Measurements from ENCODE around the gene EEF1E1.

The EEF1E1 gene

DNA sequence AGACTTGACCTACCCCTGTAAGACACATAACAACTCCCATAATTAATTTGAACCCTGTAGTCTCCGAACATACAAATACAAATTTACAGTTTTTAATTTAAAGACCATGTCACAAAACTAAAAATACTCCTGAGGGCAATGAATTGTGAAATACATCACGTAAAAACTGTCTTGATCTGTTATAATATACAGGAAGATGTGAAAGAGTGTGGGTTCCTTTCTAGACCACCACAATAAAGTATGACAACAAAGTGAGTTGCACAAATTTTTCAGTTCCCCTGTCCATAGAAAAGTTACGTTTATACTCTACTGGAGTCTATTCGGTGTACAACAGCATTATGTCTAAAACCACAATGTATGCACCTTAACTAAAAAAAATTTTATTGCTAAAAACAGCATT lies 27.2 kb downstream of the EEF1E1 start:
- Histone ChIP-seq H3K27me3 (ENCODE audit: control insufficient read depth, insufficient read depth, low read length) (no peaks in the 10 kb centered on the region), H3K9ac (ENCODE audit: low read length) (no peak overlapping the region), H3K4me1 (ENCODE audit: control insufficient read depth, insufficient read depth, low read length) (no peaks in the 10 kb centered on the region), H3K4me3 (ENCODE audit: low read depth, low read length) (no peak overlapping the region), H3K36me3 (ENCODE audit: control insufficient read depth, insufficient read depth, low read length) (peaks cover 12% of the 10 kb centered on the region; the same call in 1 of the 2 replicates), H3K9me3 (ENCODE audit: control insufficient read depth, insufficient read depth, low read depth, low read length) (no peaks in the 10 kb centered on the region), H3K27ac (ENCODE audit: low read depth, low read length) (no peak overlapping the region)

DNA sequence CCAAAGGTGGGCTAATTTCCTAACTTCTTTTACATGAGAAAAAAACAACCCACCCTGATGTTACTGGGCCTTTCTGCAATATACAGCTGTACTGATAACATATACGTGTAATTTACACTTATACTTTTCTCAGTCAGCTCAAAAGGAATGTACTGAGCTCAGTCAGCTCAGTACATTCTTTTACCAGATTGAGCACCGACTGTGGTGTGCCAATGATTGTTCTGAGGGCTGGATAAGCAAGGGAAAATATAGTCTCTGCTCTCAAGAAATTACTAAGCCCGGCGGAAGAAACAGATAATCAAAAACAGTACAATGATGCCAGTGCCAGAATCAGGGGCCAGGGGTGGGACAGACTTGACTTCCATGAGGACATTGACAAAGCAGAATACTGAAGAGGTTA lies 28.1 kb downstream of the EEF1E1 start:
- H3K4me1 ChIP-seq (ENCODE audit: control insufficient read depth, insufficient read depth, low read length) = no peaks in the 10 kb centered on the region
- H3K4me3 ChIP-seq (ENCODE audit: low read depth, low read length) = no peak overlapping the region
- no peak overlapping the region for H3K9ac ChIP-seq (ENCODE audit: low read length)
- no peaks in the 10 kb centered on the region for H3K27me3 ChIP-seq (ENCODE audit: control insufficient read depth, insufficient read depth, low read length)
- no peak overlapping the region for H3K27ac ChIP-seq (ENCODE audit: low read depth, low read length)
- H3K36me3 ChIP-seq (ENCODE audit: control insufficient read depth, insufficient read depth, low read length) = 0 out of 2 replicates have a peak, but pooled peaks cover 3% of the 10 kb centered on the region
- H3K9me3 ChIP-seq (ENCODE audit: control insufficient read depth, insufficient read depth, low read depth, low read length) = no peaks in the 10 kb centered on the region

DNA sequence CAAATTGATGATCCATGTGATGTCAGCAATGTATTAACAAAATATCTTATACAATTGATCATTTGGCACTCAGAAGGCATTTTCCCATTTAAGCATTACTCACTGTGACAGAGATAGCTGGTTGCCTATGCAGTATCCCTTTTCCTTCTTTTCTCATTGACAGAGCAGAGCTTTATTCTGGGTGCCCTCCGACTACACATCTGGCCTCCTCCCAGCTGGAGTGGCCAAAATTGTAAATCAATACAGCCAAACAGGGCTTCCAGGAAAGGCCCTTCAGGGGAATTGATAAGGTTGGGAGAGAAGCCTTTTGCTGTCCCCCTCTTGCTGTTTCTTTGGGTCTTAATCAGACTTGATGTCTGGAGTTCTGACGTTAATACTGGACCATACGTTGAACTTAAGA lies 28.6 kb downstream of the EEF1E1 start:
- Histone ChIP-seq H3K36me3 (ENCODE audit: control insufficient read depth, insufficient read depth, low read length) (0 out of 2 replicates have a peak, but pooled peaks cover 3% of the 10 kb centered on the region), H3K27ac (ENCODE audit: low read depth, low read length) (no peak overlapping the region), H3K4me3 (ENCODE audit: low read depth, low read length) (no peak overlapping the region), H3K9me3 (ENCODE audit: control insufficient read depth, insufficient read depth, low read depth, low read length) (no peaks in the 10 kb centered on the region), H3K27me3 (ENCODE audit: control insufficient read depth, insufficient read depth, low read length) (no peaks in the 10 kb centered on the region), H3K4me1 (ENCODE audit: control insufficient read depth, insufficient read depth, low read length) (no peaks in the 10 kb centered on the region), H3K9ac (ENCODE audit: low read length) (no peak overlapping the region)

DNA sequence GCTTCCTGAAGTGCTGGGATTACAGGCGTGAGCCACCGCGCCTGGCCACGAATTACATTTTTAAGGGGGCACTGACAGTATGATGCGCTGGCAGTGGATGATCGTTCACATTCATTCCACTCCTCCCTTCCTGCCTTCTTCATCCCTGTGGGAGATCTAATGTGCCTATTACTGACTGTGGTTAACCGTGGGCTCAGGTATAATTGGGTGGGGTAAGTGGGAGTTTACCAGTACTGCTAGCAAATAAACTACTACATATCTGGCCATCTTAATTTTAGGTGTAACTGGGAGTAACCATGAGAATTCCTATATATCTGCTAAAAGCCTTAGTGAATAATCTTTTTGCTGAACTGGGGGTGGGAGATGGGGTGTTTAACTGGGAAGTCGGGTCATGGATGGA lies 31.6 kb downstream of the EEF1E1 start:
- no peaks in the 10 kb centered on the region for H3K27me3 ChIP-seq (ENCODE audit: control insufficient read depth, insufficient read depth, low read length)
- no peak overlapping the region for H3K4me3 ChIP-seq (ENCODE audit: low read depth, low read length)
- no peaks in the 10 kb centered on the region for H3K9me3 ChIP-seq (ENCODE audit: control insufficient read depth, insufficient read depth, low read depth, low read length)
- H3K27ac ChIP-seq (ENCODE audit: low read depth, low read length) = no peak overlapping the region
- no peaks in the 10 kb centered on the region for H3K4me1 ChIP-seq (ENCODE audit: control insufficient read depth, insufficient read depth, low read length)
- H3K36me3 ChIP-seq (ENCODE audit: control insufficient read depth, insufficient read depth, low read length) = no peaks in the 10 kb centered on the region
- no peak overlapping the region for H3K9ac ChIP-seq (ENCODE audit: low read length)

DNA sequence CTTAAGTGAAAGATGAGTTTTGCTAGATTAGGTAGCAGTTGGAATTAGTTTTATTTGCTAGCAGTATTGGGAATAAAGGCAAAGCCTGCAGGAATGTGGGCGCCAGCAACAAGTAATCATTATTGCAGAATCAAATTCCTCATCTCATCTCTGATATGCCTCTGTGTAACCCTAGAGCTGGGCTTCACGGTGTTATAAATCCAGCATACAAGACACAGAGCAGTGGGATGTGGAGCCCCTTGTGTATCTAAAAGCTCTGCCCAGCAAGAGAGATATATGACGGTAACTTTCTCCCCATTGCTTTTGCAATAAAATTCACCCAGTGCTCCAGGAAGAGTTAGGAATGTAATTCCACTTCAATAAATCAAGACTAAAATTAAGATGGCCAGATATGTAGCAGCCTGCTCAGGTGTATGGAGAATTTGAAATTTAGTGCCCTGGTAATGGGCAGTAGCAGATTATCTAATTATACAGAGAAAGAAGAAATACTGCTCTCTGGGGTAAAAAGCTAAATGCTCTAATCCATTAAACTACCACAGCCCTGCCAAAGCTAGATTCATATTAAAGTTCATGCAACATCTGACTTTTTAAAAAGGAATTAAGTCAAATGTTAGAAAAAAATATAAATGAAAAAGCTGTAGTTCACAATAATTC lies 32.6 kb downstream of the EEF1E1 start:
- Histone ChIP-seq H3K27me3 (ENCODE audit: control insufficient read depth, insufficient read depth, low read length) (no peaks in the 10 kb centered on the region), H3K4me1 (ENCODE audit: control insufficient read depth, insufficient read depth, low read length) (peaks cover 9% of the 10 kb centered on the region), H3K9ac (ENCODE audit: low read length) (no peak overlapping the region), H3K27ac (ENCODE audit: low read depth, low read length) (no peak overlapping the region), H3K36me3 (ENCODE audit: control insufficient read depth, insufficient read depth, low read length) (no peaks in the 10 kb centered on the region), H3K9me3 (ENCODE audit: control insufficient read depth, insufficient read depth, low read depth, low read length) (no peaks in the 10 kb centered on the region), H3K4me3 (ENCODE audit: low read depth, low read length) (no peak overlapping the region)

DNA sequence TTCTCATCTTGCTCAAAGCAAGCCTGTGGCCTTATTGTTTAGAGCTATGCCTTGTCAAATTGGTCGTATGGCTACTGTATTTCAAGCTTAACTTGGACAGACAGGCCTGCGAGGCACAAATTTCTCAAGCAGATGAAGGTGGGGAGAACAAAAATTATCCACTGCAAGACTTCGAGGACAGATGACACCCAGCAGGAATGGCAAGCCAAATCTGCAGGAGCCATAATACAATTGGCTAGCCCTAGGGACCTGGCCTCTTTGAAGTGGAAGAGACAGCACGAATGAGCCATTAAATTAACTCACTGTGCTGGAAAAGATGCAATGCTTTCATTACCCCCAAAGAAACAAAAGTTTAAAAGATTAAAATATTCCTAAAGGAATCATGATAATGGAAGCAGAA lies 33.2 kb downstream of the EEF1E1 start:
- no peak overlapping the region for H3K9ac ChIP-seq (ENCODE audit: low read length)
- no peaks in the 10 kb centered on the region for H3K36me3 ChIP-seq (ENCODE audit: control insufficient read depth, insufficient read depth, low read length)

DNA sequence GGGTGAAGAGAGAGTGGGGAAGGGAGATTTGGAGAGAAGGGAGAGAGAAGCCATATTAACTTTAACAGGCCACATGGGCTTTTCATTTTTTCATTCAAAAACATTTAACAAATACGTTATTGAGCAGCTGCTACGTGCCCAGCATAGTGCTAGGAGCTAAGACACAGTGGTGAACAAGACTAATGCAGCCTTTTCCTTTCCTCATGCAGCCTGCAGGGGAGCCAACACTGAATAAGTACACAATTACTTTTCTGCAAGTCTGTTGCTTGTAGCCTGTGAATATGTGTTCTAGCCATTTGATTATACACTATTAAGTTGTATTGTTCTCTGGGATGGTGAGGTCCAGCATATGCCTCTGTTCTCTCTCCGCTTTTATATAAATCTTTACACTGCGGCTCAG lies 36.2 kb downstream of the EEF1E1 start:
- no peak overlapping the region for H3K9ac ChIP-seq (ENCODE audit: low read length)
- peaks cover 18% of the 10 kb centered on the region for H3K4me1 ChIP-seq (ENCODE audit: control insufficient read depth, insufficient read depth, low read length)
- H3K27me3 ChIP-seq (ENCODE audit: control insufficient read depth, insufficient read depth, low read length) = no peaks in the 10 kb centered on the region

More for the DNA sequence above, 33.2 kb downstream of the EEF1E1 start:
- H3K4me1 ChIP-seq (ENCODE audit: control insufficient read depth, insufficient read depth, low read length) = peaks cover 12% of the 10 kb centered on the region
- H3K4me3 ChIP-seq (ENCODE audit: low read depth, low read length) = no peak overlapping the region
- H3K9me3 ChIP-seq (ENCODE audit: control insufficient read depth, insufficient read depth, low read depth, low read length) = no peaks in the 10 kb centered on the region
- H3K27me3 ChIP-seq (ENCODE audit: control insufficient read depth, insufficient read depth, low read length) = no peaks in the 10 kb centered on the region
- H3K27ac ChIP-seq (ENCODE audit: low read depth, low read length) = no peak overlapping the region

DNA sequence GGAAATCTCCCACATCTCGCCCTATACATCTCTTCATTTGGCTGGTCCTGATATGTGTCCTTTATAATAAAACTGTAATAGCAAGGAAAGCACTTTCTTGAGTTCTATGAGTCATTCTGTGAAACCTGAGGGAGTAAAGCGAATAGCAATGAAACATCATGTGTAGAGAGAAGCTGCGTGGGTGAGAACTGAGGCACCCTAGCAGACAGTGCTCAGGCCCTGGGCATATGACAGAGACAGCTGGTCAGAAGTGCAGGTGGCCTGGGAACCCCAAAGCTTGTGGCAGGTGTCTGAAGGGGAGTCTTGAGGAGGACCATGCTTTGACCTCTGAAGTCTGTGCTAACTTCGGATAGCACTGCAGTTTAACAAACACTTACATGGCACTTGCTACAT lies 36.8 kb downstream of the EEF1E1 start:
- Histone ChIP-seq H3K27ac (ENCODE audit: low read depth, low read length) (no peak overlapping the region), H3K36me3 (ENCODE audit: control insufficient read depth, insufficient read depth, low read length) (peaks cover 11% of the 10 kb centered on the region)

More for the DNA sequence above, 36.2 kb downstream of the EEF1E1 start:
- no peaks in the 10 kb centered on the region for H3K9me3 ChIP-seq (ENCODE audit: control insufficient read depth, insufficient read depth, low read depth, low read length)
- H3K36me3 ChIP-seq (ENCODE audit: control insufficient read depth, insufficient read depth, low read length) = peaks cover 11% of the 10 kb centered on the region
- no peak overlapping the region for H3K27ac ChIP-seq (ENCODE audit: low read depth, low read length)
- no peak overlapping the region for H3K4me3 ChIP-seq (ENCODE audit: low read depth, low read length)

DNA sequence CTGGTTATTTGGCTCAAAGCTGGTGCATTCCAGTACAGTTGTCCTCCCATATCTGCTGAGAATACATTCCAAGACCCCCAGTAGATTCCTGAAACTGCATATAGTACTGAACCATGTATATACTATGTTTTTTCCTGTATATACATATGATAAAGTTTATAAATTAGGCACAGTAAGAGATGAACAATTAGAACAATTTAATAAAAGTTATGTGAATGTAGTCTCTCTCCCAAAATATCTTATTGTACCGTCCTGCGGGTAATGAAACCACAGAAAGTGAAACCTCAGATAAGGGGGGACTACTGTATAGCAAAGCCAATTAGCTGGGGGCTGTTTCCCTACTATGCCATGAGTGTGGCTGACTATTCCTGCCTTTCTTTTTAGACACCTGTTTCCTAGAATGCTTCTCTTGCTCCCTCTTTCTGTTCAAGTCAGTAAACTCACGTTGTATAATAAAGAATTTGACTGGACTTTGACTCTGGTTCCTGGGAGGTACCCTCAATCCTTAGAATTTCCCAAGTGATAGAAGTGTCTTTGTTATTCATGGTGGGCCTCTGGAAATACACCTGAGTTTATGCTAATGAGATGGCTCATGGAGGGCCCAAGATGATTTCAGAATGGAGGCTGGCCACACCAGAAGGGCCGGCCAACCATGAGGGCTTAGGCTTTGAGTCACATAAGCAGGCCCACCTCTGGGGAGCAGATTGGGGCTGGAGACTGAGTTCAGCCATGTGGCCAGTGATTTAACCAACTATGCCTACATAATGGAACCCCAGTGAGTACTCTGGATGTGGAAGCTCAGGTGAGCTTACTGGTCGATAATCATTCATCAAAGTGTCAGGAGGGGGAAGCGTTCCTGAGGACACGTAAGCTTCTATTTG lies 37.5 kb downstream of the EEF1E1 start:
- H3K4me3 ChIP-seq (ENCODE audit: low read depth, low read length) = peak overlapping the region; percentile 97
- H3K9me3 ChIP-seq (ENCODE audit: control insufficient read depth, insufficient read depth, low read depth, low read length) = no peaks in the 10 kb centered on the region
- peaks cover 18% of the 10 kb centered on the region for H3K4me1 ChIP-seq (ENCODE audit: control insufficient read depth, insufficient read depth, low read length)
- 0 out of 2 replicates have a peak overlapping the region, but pooled peaks have one; percentile 50 for H3K27ac ChIP-seq (ENCODE audit: low read depth, low read length)
- no peak overlapping the region for H3K9ac ChIP-seq (ENCODE audit: low read length)
- H3K27me3 ChIP-seq (ENCODE audit: control insufficient read depth, insufficient read depth, low read length) = no peaks in the 10 kb centered on the region
- H3K36me3 ChIP-seq (ENCODE audit: control insufficient read depth, insufficient read depth, low read length) = peaks cover 17% of the 10 kb centered on the region

More for the DNA sequence above, 36.8 kb downstream of the EEF1E1 start:
- H3K9me3 ChIP-seq (ENCODE audit: control insufficient read depth, insufficient read depth, low read depth, low read length) = no peaks in the 10 kb centered on the region
- no peak overlapping the region for H3K4me3 ChIP-seq (ENCODE audit: low read depth, low read length)
- no peaks in the 10 kb centered on the region for H3K27me3 ChIP-seq (ENCODE audit: control insufficient read depth, insufficient read depth, low read length)
- H3K4me1 ChIP-seq (ENCODE audit: control insufficient read depth, insufficient read depth, low read length) = peaks cover 18% of the 10 kb centered on the region
- H3K9ac ChIP-seq (ENCODE audit: low read length) = no peak overlapping the region

DNA sequence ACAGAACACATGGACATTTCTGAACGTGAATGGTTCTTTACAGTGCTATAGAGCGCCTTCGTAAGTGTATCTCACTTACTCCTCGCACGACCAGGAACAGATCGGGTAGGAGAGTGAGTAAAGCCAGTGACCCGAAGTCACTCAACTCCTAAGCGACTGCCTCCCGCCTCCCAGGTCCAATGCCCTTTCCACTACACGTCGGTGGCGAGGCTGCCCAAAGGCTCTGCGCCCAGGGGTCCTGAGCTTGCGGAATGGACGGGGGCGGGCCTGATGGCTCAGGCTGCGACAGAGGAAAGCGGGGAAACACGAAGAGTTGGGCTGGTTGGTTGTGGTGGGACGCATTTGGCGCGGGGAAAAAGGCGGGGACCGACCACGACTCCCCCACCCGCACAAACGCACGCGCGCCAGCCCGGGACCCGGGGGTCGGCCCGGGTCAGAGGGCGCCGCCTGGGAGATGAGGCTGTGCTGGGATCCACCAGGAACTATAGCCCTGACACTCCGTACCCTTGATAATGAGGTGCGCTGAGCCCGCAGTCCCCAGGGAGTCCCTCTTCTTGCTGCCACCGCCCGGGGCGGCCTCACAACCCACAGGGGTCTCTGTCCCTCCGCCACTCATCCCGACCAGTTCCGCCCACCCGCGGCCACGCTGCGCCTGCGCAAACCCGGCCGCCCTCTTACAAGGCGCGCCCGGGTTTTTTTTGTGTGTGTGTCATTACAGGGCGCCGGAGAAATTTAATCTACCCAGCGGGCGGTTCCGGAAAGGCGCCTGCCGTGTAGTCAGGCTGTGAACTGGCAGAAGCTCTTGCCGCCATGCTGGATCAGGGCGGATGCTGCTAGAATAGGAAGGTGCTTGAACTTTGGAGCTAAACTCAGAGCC lies 38.3 kb downstream of the EEF1E1 start, which contains the start of gene BLOC1S5:
BLOC1S5 (minus strand) TSS at position 629 of the 877 bp plus-strand sequence; CDS start at position 616, 13 bp downstream.
- H3K36me3 ChIP-seq (ENCODE audit: control insufficient read depth, insufficient read depth, low read length) = peaks cover 24% of the 10 kb centered on the region
- no peaks in the 10 kb centered on the region for H3K27me3 ChIP-seq (ENCODE audit: control insufficient read depth, insufficient read depth, low read length)
- peak within 1 kb of the TSS; percentile 86 for H3K9ac ChIP-seq (ENCODE audit: low read length)
- H3K4me1 ChIP-seq (ENCODE audit: control insufficient read depth, insufficient read depth, low read length) = peaks cover 18% of the 10 kb centered on the region
- H3K4me3 ChIP-seq (ENCODE audit: low read depth, low read length) = peak within 1 kb of the TSS; percentile 97
- H3K27ac ChIP-seq (ENCODE audit: low read depth, low read length) = peak within 1 kb of the TSS; percentile 62; the same call in 1 of the 2 replicates
- no peaks in the 10 kb centered on the region for H3K9me3 ChIP-seq (ENCODE audit: control insufficient read depth, insufficient read depth, low read depth, low read length)

All from HUES6 (cell line).